Occipital lobe (tissue), 2 donors: ENCODE measurements around the gene ADD1. TPM values are rescaled to one million over a fixed set of nuclear protein-coding genes. Genes with fewer than 3 reads are reported as not detected.

Experiments used
- DNase-seq: peaks from one replicate; lab custom pipeline; 2025; lab: John Stamatoyannopoulos, UW
- total RNA-seq: library from RNA; depleted of rRNA; stranded (reverse); fragments of >200 nt; gene quantifications from one replicate; pipeline ENCODE4 v1.2.3, GENCODE V29; 2014

ADD1 gene
- total RNA-seq, 1 donor from 2014 or later = 166 TPM

- no peak for DNase-seq
These were observed 15.9 kb downstream of the ADD1 start for GRCh38 chr4:2859514-2859913.

GRCh38 chr4:2860391-2861348 lies 17.0 kb downstream of the ADD1 start:
- DNase-seq = no peak

DNA sequence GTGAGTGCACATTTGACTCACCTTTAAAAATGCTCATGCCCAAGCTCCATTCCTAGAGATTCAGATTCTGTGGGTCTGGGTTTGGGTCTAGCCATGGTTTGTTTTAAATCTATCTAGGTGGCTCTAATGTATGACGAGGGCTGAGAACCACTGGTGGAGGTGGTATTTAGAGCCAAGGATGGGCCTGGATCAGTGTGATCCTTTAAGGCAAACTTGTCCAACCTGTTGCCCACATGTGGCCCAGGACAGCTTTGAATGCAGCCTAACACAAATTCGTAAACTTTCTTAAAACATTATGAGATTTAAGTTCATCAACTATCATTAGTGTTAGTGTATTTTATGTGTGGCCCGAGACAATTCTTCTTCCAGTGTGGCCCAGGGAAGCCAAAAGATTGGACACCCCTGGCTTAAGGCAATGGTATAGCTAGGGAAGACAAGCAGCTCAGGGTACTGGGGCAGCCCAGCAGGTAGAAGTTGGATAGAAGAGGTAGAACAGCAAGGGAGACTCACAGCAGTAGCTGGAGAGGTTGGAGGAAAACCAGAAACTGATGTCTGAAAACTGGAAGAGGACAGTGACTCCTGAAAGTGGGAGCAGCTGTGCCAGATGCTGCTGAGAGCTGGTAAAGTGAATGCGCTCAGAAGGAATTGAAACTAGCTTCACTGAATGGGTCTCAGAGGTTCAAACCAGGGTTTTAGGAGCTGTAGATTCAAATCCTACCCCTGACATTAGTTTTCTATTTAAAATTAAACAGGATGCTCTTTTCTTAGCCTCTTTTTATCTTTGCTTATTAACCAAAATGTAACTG lies 18.2 kb downstream of the ADD1 start:
- DNase-seq = no peak

DNA sequence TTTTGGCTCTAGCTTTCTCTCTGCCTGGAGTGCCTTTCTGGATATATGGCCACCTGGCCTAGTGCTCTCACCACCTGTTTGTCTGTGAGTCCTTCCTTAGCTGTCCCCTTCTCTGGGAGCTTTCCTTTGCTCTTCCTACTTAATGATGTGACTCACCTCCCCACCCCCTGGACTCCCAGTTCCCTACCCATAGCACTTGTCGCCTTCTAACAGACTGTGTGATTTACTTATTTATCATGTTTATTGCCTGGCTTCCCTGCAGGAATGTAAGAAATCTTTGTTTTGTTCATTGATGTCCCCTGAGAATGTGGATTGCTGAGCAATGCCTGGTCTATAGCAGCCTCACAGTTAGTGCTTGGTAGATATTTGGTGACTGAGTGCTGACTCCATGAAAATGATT lies 18.9 kb downstream of the ADD1 start:
- no peak for DNase-seq

DNA sequence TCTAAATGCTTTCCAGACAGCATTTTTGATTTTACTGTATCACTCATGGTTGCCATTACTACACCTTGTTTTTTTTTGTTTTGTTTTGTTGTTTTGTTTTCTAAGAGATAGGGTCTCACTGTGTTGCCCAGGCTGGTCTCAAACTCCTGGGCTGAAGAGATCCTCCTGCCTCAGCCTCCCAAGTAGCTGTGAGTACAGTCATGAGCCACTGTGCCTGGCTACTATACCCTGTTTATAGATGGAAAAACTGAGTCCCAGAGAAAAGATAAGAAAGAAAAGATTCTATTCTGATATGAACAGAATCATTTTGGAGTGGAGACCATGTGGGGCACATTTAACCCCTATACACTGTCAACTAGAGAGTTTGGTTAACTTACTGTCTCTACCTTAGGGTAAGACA lies 20.0 kb downstream of the ADD1 start:
- DNase-seq = no peak

- no peak for DNase-seq
These were observed 21.6 kb downstream of the ADD1 start for GRCh38 chr4:2865196-2865780.

DNA sequence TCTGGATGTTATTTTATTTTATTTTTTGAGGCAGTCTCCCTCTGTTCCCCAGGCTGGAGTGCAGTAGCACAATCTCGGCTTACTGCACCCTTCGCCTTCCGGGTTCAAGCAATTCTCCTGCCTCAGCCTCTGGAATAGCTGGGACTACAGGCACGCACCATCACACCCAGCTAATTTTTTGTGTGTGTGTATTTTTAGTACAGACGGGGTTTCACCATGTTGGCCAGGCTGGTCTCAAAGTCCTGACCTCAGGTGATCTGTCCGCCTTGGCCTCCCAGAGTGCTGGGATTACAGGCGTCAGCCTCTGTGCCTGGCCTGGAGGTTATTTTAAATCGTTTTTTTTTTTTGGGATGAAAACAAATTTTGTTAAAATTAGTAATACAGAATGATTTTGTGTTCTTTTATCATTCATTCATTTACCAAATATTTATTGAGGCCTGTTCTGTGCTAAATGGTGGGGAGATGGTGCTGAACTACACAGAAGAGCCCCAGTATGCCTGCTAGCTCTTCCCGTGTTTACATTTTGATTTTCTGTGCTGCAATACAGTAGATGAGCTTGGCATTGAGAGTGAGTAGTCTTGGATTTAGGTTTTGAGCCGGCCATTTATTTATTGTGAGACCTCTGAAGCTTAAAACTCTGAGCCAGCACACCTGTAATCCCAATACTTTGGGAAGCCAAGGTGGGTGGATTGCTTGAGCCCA lies 22.7 kb downstream of the ADD1 start:
- no peak for DNase-seq

DNA sequence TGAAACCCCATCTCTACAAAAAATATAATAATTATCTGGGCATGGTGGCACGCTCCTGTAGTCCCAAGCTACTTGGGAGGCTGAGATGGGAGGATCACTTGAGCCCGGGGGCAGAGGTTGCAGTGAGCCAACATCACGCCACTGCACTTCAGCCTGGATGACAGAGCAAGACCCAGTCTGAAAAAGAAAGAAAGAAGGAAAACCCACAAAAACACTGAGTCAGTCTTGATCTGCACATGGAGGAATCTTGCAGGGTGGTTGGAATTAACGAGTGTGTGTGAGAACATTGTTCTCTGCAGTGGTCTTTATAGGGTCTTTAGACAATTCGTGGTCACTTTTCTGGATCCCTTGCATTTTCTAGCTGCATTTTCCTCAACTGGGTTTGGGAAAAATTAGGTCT lies 23.2 kb downstream of the ADD1 start:
- DNase-seq = no peak

- DNase-seq = no peak
These were observed 24.3 kb downstream of the ADD1 start for GRCh38 chr4:2867758-2868491.

- no peak for DNase-seq
These were observed 25.3 kb downstream of the ADD1 start for GRCh38 chr4:2868877-2869487.

GRCh38 chr4:2869659-2870058 lies 26.0 kb downstream of the ADD1 start:
- DNase-seq = no peak

DNA sequence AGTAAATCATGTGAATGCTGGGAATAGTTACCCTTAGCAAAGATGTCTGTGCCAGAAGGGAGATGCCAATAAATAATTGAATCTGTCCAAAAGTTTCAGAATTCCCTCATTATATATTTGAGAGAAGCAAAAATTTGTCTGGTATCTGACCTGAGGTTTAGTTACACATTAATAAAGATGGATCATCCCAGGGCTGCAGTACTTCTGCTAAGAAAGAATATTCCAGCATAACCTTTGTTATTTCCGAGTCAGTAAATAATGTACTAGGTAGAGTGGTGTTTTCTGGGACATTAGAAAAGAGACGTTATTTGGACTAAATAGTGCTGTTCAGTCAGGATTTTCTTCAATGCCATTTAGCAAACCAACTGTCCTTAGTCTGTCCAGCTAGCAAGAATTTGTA lies 26.4 kb downstream of the ADD1 start:
- DNase-seq = no peak

GRCh38 chr4:2871466-2871865 lies 27.8 kb downstream of the ADD1 start:
- DNase-seq = no peak

- no peak for DNase-seq
These were observed 28.3 kb downstream of the ADD1 start for GRCh38 chr4:2871911-2872310.

DNA sequence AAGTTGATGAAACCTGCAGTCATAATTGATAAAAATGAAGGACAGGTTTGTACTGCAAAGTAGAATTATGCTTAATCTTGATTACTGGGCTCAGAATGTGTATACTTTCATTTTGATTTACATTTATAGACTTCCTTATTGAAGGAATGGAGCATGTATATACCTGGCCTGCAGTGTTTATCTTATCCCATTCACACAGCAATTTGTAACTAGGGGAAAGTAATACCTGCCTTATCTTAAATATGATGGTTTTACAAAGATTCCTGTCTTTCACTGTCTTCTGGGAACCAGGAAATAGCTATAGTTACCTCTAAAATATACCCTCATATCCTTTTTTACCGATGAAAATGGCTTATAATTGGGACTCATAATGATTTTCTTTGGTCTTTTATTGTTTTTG lies 29.7 kb downstream of the ADD1 start:
- DNase-seq = no peak

GRCh38 chr4:2874861-2875260 lies 31.2 kb downstream of the ADD1 start:
- no peak for DNase-seq

- DNase-seq = no peak
These were observed 31.9 kb downstream of the ADD1 start for GRCh38 chr4:2875556-2875955.

DNA sequence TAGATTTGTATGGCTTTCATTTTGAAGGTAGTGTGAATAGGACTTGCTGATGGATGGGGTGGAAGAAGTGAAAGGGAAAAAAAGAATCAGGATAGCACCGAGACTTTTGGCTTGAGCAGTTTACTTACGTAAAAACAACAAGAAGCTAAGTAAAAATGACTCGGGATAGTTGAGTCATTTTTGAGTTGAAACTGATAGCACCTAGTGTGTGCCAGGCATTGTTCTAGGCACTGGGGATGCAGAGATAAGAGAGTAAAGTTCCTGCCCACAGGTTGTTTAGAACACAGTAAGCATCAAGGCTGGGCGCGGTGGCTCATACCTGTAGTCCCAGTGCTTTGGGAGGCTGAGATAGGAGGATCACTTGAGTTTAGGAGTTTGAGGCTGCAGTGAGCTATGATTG lies 34.7 kb downstream of the ADD1 start:
- no peak for DNase-seq

- no peak for DNase-seq
These were observed 35.4 kb downstream of the ADD1 start for GRCh38 chr4:2879026-2879425.

GRCh38 chr4:2881431-2881830 lies 37.8 kb downstream of the ADD1 start:
- DNase-seq = no peak
